GM18505 (cell line): ENCODE measurements around the gene MKRN1.
"Not testable (repeated sequence)": the region's sequence is repeated elsewhere in the genome, so short reads cannot be mapped to it uniquely, and the experiment has no call there.

ENCODE experiments used
- ATAC-seq: cut with Tn5 transposase; IDR thresholded peaks from one replicate; pipeline ENCODE4 v1.9.1; 2021; ENCODE audit not compliant: unreplicated experiment
- POLR2A ChIP-seq: IDR thresholded peaks from 4 replicates; pipeline ENCODE4 v1.6.1; 2011; ENCODE audit warnings: borderline replicate concordance; ENCODE audit not compliant: insufficient read depth, insufficient read length; ENCODE audit errors: extremely low read depth

MKRN1 gene

GRCh38 chr7:140441519-140441918 is 37.8 kb downstream of the MKRN1 start:
- TF ChIP-seq POLR2A, result no peak
- no peak for ATAC-seq

GRCh38 chr7:140440593-140440992 is 38.7 kb downstream of the MKRN1 start:
- TF ChIP-seq POLR2A, result no peak
- no peak for ATAC-seq

GRCh38 chr7:140439359-140439758 is 39.9 kb downstream of the MKRN1 start:
- no peak for TF ChIP-seq POLR2A
- no peak for ATAC-seq

GRCh38 chr7:140435252-140435895 is 43.9 kb downstream of the MKRN1 start:
- TF ChIP-seq POLR2A, result no peak
- no peak for ATAC-seq

- no peak for ATAC-seq
- no peak for TF ChIP-seq POLR2A
These were observed 45.9 kb downstream of the MKRN1 start for GRCh38 chr7:140433396-140433795.

GRCh38 chr7:140426130-140426529 is 53.2 kb downstream of the MKRN1 start:
- no peak for ATAC-seq
- TF ChIP-seq POLR2A, result no peak

GRCh38 chr7:140425718-140426117 is 53.6 kb downstream of the MKRN1 start:
- no peak for TF ChIP-seq POLR2A
- ATAC-seq, result no peak

- no peak for TF ChIP-seq POLR2A
- ATAC-seq, result no peak
These were observed 55.8 kb downstream of the MKRN1 start for GRCh38 chr7:140423501-140423900.

- no peak for TF ChIP-seq POLR2A
- no peak for ATAC-seq
These were observed 57.8 kb downstream of the MKRN1 start for GRCh38 chr7:140421521-140421920.

- ATAC-seq, result no peak
- no peak for TF ChIP-seq POLR2A
These were observed 60.7 kb downstream of the MKRN1 start for GRCh38 chr7:140418653-140419052.

- ATAC-seq, result not testable (repeated sequence)
These were observed 61.2 kb downstream of the MKRN1 start for GRCh38 chr7:140418156-140418472.

GRCh38 chr7:140417456-140418155 is 61.7 kb downstream of the MKRN1 start:
- no peak for TF ChIP-seq POLR2A
- no peak for ATAC-seq

GRCh38 chr7:140416560-140416959 is 62.7 kb downstream of the MKRN1 start:
- TF ChIP-seq POLR2A, result no peak
- no peak for ATAC-seq

GRCh38 chr7:140415816-140416215 is 63.5 kb downstream of the MKRN1 start:
- ATAC-seq, result not testable (repeated sequence)

GRCh38 chr7:140415361-140415760 is 63.9 kb downstream of the MKRN1 start:
- ATAC-seq, result no peak
- TF ChIP-seq POLR2A, result no peak
